ENCODE data around the gene MOV10L1. TPM values are rescaled to one million over a fixed set of nuclear protein-coding genes. Genes with fewer than 3 reads are reported as not detected.

Gene MOV10L1
- total and polyA plus RNA-seq, 4 donors, result 0.27 to 11.9 (median 0.43) TPM

- TF ChIP-seq CTCF (IDR thresholded peaks at IDR 0.05; ENCODE audit: control extremely low read depth, extremely low read depth), result no peak
- H3K4me1 ChIP-seq (ENCODE audit: control insufficient read depth in 5 of 5, insufficient read depth in 5 of 5, low read length in 5 of 5), result peaks cover 0 to 31% (median 4%) of the 10 kb centered on the region in 5 donors
- no peak overlapping the region for H3K9ac ChIP-seq (ENCODE audit: insufficient read depth in 1 of 2, low read length in 2 of 2)
- no peaks in the 10 kb centered on the region for H3K36me3 ChIP-seq (ENCODE audit: control insufficient read depth in 4 of 4, insufficient read depth in 4 of 4, low read length in 4 of 4)
- DNase-seq (no peak), ATAC-seq (ENCODE audit: insufficient read depth, low FRiP score) (no peak)
- H3K4me3 ChIP-seq, result no peak overlapping the region
- WGBS, 2 donors, result 90 to 91% methylated on average over 4 of the region's 4 CpGs
- no peaks in the 10 kb centered on the region for H3K27me3 ChIP-seq (ENCODE audit: control insufficient read depth in 3 of 3, insufficient read depth in 3 of 3, low read length in 2 of 3)
- H3K27ac ChIP-seq (ENCODE audit: low read depth in 1 of 2, low read length in 1 of 2), result no peak overlapping the region
- H3K9me3 ChIP-seq (ENCODE audit: control insufficient read depth in 4 of 4, insufficient read depth in 3 of 4, low read length in 3 of 4), result no peaks in the 10 kb centered on the region
Observed at GRCh38 chr22:50138041-50138440, 48.2 kb downstream of the MOV10L1 start.

DNA sequence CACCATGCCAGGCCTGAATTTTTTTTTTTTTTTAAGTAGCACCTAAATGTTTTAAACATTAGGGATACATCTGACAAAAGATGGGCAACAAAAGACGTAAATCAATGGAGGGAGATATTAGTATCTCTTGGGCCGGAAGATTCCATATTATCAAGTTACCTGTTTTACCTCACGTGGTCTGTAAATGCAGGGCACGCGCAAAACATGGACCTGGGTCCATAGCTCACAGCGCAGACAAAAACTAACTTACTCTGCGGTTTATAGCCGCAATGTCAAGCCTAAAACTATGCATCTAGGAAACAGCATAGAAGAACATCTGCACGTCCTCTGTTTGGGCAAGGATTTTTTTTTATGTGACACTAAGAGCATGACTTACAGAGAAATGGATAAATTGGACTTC, 49.2 kb downstream of the MOV10L1 start:
- TF ChIP-seq CTCF (IDR thresholded peaks at IDR 0.05; ENCODE audit: control extremely low read depth, extremely low read depth), result no peak

DNA sequence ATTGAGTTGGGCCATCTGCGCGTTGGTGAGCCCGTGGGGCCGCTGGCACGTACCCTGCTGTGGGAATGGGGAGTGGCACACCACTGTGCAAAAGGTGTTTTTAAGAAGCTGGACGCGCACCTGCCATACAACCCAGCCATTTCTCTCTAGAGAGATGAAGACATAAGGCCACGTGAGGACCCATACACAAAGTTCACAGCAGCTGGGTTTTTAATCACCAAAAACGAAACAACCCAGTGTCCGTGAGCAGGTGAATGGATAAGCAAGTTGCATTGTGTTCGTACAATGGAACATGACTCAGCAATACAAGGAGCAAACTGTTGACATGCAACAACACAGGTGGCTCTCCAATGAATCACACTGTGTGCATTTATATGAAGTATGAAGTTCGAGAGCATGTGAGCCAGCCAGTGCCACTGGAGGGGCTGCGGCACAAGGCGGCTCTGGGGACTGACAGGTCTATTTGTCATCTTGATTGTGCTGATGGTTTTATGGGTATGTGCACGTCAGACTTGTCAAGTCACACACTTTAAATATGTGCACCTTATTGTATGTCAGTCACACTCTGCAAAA, 50.1 kb downstream of the MOV10L1 start:
- no peak overlapping the region for H3K9ac ChIP-seq (ENCODE audit: insufficient read depth in 1 of 2, low read length in 2 of 2)
- H3K9me3 ChIP-seq (ENCODE audit: control insufficient read depth in 4 of 4, insufficient read depth in 3 of 4, low read length in 3 of 4), result no peaks in the 10 kb centered on the region
- ATAC-seq (ENCODE audit: insufficient read depth, low FRiP score), result no peak
- WGBS, 2 donors, result 82 to 84% methylated on average over 15 of the region's 15 CpGs
- no peaks in the 10 kb centered on the region for H3K36me3 ChIP-seq (ENCODE audit: control insufficient read depth in 4 of 4, insufficient read depth in 4 of 4, low read length in 4 of 4)
- no peak overlapping the region for H3K4me3 ChIP-seq
- no peaks in the 10 kb centered on the region for H3K27me3 ChIP-seq (ENCODE audit: control insufficient read depth in 3 of 3, insufficient read depth in 3 of 3, low read length in 2 of 3)
- peaks cover 0 to 33% (median 4%) of the 10 kb centered on the region in 5 donors for H3K4me1 ChIP-seq (ENCODE audit: control insufficient read depth in 5 of 5, insufficient read depth in 5 of 5, low read length in 5 of 5)
- H3K27ac ChIP-seq (ENCODE audit: low read depth in 1 of 2, low read length in 1 of 2), result no peak overlapping the region
- TF ChIP-seq CTCF (IDR thresholded peaks at IDR 0.05; ENCODE audit: control extremely low read depth, extremely low read depth), result no peak
- DNase-seq, result no peak

More for the DNA sequence above, 49.2 kb downstream of the MOV10L1 start:
- no peaks in the 10 kb centered on the region for H3K36me3 ChIP-seq (ENCODE audit: control insufficient read depth in 4 of 4, insufficient read depth in 4 of 4, low read length in 4 of 4)
- no peaks in the 10 kb centered on the region for H3K9me3 ChIP-seq (ENCODE audit: control insufficient read depth in 4 of 4, insufficient read depth in 3 of 4, low read length in 3 of 4)
- no peak overlapping the region for H3K9ac ChIP-seq (ENCODE audit: insufficient read depth in 1 of 2, low read length in 2 of 2)
- no peak overlapping the region for H3K4me3 ChIP-seq
- peaks cover 0 to 33% (median 4%) of the 10 kb centered on the region in 5 donors for H3K4me1 ChIP-seq (ENCODE audit: control insufficient read depth in 5 of 5, insufficient read depth in 5 of 5, low read length in 5 of 5)
- no peak for ATAC-seq (ENCODE audit: insufficient read depth, low FRiP score)
- no peaks in the 10 kb centered on the region for H3K27me3 ChIP-seq (ENCODE audit: control insufficient read depth in 3 of 3, insufficient read depth in 3 of 3, low read length in 2 of 3)
- no peak for DNase-seq
- H3K27ac ChIP-seq (ENCODE audit: low read depth in 1 of 2, low read length in 1 of 2), result no peak overlapping the region
- WGBS, 2 donors, result 91 to 93% methylated on average over 9 of the region's 9 CpGs

DNA sequence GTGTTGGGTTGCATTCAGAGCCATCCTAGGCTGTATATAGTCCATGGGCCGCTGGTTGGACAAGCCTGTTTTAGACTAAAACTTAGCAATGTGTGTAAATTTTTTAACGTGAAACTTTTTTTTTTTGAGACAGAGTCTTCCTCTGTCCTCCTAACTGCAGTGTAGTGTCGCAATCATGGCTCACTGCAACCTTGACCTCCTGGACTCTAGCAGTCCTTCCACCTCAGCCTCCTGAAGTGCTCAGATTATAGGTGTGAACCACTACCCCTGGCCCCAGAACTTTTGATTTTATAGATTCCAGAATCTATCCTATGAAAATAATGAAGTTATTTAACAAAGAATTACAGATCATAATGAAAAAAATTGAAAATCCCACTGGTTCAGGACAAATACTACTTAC, 50.8 kb downstream of the MOV10L1 start:
- no peak for TF ChIP-seq CTCF (IDR thresholded peaks at IDR 0.05; ENCODE audit: control extremely low read depth, extremely low read depth)
- peaks cover 0 to 35% (median 4%) of the 10 kb centered on the region in 5 donors for H3K4me1 ChIP-seq (ENCODE audit: control insufficient read depth in 5 of 5, insufficient read depth in 5 of 5, low read length in 5 of 5)
- DNase-seq, result no peak
- no peak overlapping the region for H3K4me3 ChIP-seq
- H3K9ac ChIP-seq (ENCODE audit: insufficient read depth in 1 of 2, low read length in 2 of 2), result no peak overlapping the region
- H3K36me3 ChIP-seq (ENCODE audit: control insufficient read depth in 4 of 4, insufficient read depth in 4 of 4, low read length in 4 of 4), result no peaks in the 10 kb centered on the region
- H3K27ac ChIP-seq (ENCODE audit: low read depth in 1 of 2, low read length in 1 of 2), result no peak overlapping the region
- ATAC-seq (ENCODE audit: insufficient read depth, low FRiP score), result no peak
- H3K27me3 ChIP-seq (ENCODE audit: control insufficient read depth in 3 of 3, insufficient read depth in 3 of 3, low read length in 2 of 3), result no peaks in the 10 kb centered on the region
- WGBS, 2 donors, result 65 to 69% methylated on average over 3 of the region's 3 CpGs
- no peaks in the 10 kb centered on the region for H3K9me3 ChIP-seq (ENCODE audit: control insufficient read depth in 4 of 4, insufficient read depth in 3 of 4, low read length in 3 of 4)
